Stimulated activated CD8-positive, alpha-beta memory T cell treated with anti-CD3 and anti-CD28 coated beads, Interleukin-12 subunit alpha, Interleukin-12 subunit beta, amount 100 ng/mL, for 1 hour (primary cell): Measurements from ENCODE around the gene KHSRP.

Source experiments
- DNase-seq: peaks from one replicate; pipeline ENCODE4 v3.0.0-alpha.2; 2020; ENCODE audit warnings: low read depth

KHSRP gene

GRCh38 chr19:6392221-6393073, 32.2 kb downstream of the KHSRP start:
- DNase-seq, result no peak

- DNase-seq, result no peak
Measured at GRCh38 chr19:6387372-6387771, 37.2 kb downstream of the KHSRP start.

GRCh38 chr19:6384381-6384780, 40.2 kb downstream of the KHSRP start:
- DNase-seq, result no peak

GRCh38 chr19:6383188-6383587, 41.4 kb downstream of the KHSRP start:
- DNase-seq, result no peak

GRCh38 chr19:6381030-6381750, 43.4 kb downstream of the KHSRP start:
- DNase-seq, result no peak

- no peak for DNase-seq
Measured at GRCh38 chr19:6379744-6380143, 44.9 kb downstream of the KHSRP start.

- no peak for DNase-seq
Measured at GRCh38 chr19:6378486-6378885, 46.1 kb downstream of the KHSRP start.

- no peak for DNase-seq
Measured at GRCh38 chr19:6378041-6378440, 46.6 kb downstream of the KHSRP start.

- no peak for DNase-seq
Measured at GRCh38 chr19:6376512-6377190, 48.0 kb downstream of the KHSRP start.

GRCh38 chr19:6375411-6376010, 49.1 kb downstream of the KHSRP start, which contains the start of gene PSPN:
TSS of gene PSPN (minus strand) at chr19:6375933. CDS start at chr19:6375849, 84 bp downstream.
- no peak for DNase-seq

- DNase-seq, result no peak
Measured at GRCh38 chr19:6374711-6375410, 49.8 kb downstream of the KHSRP start.

- DNase-seq, result no peak
Measured at GRCh38 chr19:6374161-6374709, 50.4 kb downstream of the KHSRP start.

GRCh38 chr19:6373813-6374108, 50.9 kb downstream of the KHSRP start:
- no peak for DNase-seq

- peak; percentile 94 for DNase-seq
Measured at GRCh38 chr19:6373096-6373812, 51.4 kb downstream of the KHSRP start.

- peak; percentile 93 for DNase-seq
Measured at GRCh38 chr19:6372594-6373095, 52.0 kb downstream of the KHSRP start, which contains the start of gene ALKBH7. TSS of gene ALKBH7 (plus strand) at chr19:6372794. CDS start at chr19:6372821, 27 bp downstream.

GRCh38 chr19:6364353-6364752, 60.3 kb downstream of the KHSRP start:
- DNase-seq, result no peak
